GM21723 (cell line): ENCODE measurements around the gene CDIP1.

Source experiments
- ATAC-seq: cut with Tn5 transposase; IDR thresholded peaks from one replicate; pipeline ENCODE4 v1.9.1; 2021; ENCODE audit warnings: mild to moderate bottlenecking, moderate library complexity; ENCODE audit not compliant: unreplicated experiment

Gene CDIP1

DNA sequence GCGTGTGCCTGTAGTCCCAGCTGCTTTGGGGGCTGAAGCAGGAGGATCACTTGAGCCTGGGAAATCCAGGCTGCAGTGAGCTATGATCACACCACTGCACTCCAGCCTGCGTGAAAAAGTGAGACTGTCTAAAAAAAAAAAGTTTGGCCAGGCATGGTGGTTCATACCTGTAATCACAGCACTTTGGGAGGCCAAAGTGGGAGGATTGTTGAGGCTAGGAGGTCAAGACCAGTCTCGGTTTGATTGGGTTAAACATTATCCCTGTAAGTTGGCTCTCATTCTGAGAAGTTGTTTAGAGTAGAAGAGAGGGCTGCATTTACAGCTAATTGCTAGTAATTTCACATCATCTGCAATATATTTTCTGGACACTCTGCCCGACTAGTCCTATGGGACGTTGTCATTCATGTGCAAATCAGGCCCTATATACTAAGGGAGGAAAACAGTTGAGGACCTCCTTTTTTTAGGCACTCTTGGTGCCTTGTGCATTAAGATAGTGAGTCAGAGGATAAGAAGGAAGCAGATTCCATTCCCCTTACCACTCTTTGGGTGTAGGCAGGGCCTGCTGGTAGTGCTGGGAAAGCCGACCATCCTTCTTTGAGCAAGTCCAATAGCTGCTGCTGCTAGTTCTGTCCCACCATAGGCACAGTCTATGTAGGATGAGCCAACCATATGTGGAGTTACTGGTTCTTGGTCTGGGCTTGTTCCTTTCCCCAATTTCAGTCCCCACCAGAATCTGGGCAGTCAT lies 43.7 kb downstream of the CDIP1 start:
- ATAC-seq: no peak

DNA sequence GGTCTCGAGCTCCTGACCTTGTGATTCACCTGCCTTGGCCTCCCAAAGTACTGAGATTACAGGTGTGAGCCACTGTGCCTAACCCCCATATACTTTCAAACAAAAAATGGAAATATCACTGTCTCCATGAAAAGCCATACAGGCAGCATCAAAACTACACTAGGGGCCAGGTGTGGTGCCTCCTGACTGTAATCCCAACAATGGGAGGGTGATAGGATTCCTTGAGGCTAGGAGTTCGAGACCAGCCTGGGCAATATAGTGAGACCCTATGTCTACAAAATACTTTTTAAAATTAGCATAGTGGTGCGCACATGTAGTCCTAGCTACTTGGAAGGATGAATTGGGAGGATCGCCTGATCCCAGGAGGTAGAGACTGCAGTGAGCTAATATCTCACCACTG lies 46.7 kb downstream of the CDIP1 start:
- no peak for ATAC-seq

DNA sequence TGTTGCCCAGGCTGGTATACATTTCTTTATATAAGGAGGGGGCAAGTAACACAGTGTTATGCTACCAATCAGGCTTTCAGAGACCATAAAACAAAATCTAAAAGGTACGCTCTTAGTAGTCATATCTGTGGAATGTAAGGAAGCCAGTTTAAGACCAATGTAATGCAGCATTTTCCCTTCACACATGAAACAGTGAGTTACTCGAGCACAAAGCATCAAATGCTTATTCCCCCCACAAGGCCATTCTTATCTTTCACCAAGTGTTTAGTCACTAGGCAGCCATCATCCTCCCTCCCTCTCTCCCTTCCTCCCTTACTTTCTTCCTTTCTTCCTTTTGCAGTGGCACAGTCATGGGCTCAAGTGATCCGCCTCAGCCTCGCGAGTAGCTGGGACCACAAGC lies 49.5 kb downstream of the CDIP1 start:
- no peak for ATAC-seq

DNA sequence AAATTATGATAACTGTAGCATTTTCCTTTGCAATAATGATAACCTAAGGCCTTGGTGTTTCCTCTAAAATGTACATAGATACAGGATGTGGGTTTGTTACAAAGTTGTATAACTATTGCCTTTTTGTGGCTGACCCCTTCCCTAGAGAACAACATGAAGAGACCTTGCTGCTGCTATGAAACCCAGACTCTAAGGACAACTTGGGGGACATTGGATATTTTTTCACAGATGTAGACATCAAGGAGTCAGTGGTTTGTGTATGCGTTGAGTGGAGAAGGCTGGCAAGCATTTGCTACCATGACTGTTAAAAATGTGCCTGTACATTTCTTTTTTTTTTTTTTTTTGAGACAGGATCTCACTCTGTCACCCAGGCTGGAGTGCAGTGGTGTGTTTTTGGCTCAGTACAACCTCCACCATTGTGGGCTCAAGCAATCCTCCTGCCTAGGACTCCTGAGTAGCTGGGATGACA lies 50.0 kb downstream of the CDIP1 start:
- ATAC-seq: no peak

DNA sequence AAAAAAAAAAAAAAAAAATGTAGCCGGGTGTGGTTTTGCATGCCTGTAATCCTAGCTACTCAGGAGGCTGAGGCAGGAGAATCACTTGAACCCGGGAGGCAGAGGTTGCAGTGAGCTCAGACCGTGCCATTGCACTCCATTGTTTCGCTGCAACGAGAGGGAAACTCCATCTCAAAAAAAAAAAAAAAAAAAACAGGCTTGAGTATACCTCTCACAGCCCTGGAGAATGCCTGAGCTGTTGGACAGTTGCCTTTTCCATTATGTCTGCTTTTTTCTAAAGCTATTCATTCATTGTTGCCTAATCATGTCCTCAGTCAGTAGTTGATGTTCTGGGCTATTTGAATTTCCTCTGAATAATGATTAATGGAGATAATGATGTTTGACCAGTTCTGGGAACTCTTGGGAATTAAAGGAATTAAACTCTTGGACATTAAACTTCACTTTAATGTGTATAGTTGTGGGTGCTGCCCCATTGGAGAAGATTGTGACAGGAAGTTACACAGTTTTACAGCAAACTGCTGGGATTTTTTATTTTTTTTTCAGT lies 50.5 kb downstream of the CDIP1 start:
- no peak for ATAC-seq

DNA sequence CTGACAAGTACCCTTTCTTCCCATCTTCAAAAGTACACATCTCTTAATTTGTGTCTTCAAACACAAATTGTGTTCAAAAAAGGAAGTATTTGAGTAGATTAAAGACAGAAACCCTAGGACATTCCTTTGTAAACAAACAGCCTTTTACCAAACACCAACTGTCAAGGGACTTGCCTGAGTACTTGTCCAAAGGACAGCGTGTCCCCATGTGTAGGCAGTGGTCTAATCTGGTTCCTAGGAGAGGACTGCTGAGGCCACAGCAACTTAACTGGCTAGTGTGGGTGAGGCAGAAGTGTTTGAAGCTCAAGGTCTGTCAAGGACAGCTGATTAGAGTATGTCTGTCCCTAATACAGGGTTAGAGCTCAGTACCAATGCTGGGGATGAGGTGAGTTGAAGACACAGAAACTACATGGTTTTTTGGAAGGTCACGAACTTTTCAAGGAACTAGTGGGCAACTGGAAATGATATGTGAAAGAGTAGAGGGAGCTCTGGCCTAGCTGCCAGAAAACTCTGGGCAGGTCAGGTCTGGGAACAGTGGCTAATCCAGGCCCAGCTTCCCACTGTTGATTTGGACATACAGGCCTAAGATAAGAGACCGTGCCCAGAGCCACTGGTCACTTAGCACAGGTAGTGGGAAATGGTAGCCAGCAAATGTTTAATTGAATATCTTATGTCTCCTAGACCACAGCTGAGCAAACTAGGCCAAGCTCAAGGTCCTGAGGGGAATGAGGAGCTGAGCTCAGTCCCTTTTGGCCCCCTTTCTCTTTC lies 52.3 kb downstream of the CDIP1 start:
- no peak for ATAC-seq

DNA sequence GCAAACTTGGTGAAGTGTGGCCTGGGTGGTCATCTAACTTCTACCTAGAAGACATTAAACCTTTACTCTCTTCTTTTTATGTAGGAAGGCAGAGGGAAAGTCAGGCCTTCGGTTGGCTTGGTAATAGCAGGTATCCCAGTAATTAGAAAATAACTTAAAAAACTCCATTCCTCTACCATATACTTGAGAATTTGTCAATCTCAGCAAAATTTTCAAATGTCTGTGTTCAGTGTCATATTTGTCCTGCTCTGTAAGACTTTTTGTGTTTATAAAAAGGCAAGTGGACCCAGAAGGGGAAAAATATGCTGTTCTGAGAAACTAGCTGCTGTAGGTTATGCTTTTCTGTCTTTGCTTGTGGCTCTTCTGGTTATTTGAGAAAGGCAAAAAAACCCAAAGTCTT lies 56.6 kb downstream of the CDIP1 start:
- no peak for ATAC-seq

DNA sequence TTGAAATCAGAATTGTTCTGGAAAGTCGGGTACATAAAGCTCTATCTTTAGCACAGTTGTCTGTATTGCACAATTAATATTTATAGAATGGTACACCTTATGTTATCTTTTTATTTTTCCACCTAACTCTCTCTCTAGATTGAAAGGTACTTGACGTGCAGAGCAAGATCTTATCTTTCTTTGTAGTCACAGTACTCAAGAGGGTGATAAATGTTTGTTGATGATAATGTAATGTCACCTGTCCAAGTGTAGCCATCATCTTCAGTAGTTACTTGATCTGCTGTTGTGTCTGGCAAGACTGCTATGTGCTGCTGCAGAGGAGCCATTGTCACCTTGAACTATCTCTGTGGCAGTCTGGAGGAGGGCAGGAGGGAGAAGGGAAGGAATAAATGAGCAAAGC lies 57.0 kb downstream of the CDIP1 start:
- no peak for ATAC-seq

DNA sequence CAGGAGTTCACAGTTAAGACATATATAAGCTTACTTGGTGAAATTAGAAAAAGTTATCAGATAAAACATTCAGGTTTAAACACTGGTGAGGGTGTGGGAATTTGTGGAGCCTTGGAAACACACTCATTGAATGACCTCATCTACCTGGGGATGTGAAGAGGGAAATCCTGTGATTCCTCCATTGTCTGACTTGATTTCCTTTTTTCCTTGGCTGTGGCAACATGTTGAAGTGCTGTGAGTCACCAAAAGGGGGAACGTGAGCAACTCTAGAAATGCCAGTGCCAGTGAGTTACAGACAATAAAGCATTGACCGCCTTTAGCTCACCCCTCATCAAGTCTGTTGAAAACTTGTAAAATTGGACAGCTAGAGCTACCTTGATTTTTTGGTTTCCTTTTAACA lies 60.6 kb downstream of the CDIP1 start:
- ATAC-seq: no peak

DNA sequence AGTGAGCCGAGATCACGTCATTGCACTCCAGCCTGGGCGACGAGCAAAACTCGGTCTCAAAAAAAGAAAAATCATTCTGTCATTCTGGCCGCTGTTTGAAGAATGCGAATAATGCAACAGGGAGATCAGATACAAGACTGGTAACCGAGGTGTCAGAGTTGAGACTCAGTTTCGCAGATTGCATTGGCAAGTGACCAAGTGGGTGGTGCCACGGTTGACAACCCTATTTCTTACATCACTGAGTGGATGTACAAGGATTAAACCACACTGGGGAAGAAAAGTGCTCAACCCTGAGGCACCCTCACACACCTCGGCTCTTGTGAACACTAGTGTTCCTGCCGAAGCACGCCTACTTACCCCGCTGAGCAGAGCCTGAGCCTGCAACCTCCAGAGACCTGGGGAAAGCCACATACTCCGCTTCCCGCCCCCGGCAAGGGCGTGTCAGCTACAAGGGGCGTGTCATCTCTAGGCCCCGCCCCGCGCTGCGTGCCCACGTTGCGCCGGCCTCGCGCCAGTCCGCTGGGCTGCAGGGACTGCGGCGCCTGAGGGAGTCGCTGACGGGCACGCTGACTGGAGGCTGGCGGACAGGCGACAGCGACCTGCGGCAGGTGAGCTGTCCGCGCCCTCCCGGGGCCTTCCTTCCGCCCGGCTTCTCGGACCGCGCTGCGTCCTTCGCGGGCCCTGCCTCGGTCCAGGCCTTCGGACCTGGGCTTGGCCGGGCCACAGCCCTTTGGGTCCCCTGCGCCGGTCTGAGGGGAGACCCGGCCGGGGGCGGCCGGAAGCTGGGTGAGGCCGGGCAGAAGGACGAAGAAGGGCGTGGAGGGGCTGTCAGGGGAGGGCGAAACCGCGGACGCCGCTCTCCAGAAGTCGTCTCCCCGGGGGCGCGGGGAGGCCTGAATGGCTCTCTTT lies 62.4 kb downstream of the CDIP1 start, which contains the start of gene HMOX2:
TSS of gene HMOX2 (plus strand) at position 519 of the 909 bp plus-strand sequence. CDS start 29,127 bp downstream, outside the sequence.
- ATAC-seq: peak; percentile 82

DNA sequence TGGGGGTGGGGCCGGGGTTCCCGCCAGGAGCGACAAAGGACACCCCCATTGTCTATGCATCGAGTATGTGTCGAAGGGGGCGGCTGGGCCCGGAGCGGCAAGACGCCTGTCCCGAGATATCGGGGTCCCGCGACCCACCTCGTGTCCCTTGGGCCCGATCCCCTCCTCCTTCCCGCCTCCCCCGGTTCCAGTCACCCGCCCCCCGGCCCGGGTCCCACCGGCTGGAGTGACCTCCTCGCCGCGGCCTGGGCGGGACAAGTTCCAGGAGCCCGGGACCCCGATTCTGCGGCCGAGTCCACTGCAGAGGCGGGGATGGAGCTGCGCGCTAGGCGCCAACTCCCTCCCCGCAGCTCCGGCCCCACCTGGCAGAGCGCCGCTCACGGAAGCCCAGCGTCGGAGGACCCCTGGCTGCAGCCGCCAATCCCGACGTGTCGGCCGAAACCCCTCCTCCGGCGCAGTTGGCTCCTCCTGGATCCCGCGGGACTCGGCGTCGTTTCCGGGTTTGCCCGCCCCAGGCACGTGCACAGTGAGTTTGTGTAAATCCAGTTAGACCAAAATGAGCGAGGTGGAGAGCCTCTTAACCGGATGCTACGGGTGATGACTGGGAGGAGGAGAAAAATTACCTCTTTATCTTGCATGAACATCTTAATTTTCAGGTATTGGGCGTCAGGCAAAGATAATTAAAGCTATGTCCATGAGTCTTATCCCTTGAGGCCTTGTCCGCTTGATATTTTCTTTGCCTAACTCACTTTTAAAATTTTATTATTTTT lies 64.2 kb downstream of the CDIP1 start, which contains the start of gene NMRAL1:
TSS of gene NMRAL1 (minus strand) at position 434 of the 770 bp plus-strand sequence. CDS start 493 bp downstream, outside the sequence.
- peak; percentile 56 for ATAC-seq

DNA sequence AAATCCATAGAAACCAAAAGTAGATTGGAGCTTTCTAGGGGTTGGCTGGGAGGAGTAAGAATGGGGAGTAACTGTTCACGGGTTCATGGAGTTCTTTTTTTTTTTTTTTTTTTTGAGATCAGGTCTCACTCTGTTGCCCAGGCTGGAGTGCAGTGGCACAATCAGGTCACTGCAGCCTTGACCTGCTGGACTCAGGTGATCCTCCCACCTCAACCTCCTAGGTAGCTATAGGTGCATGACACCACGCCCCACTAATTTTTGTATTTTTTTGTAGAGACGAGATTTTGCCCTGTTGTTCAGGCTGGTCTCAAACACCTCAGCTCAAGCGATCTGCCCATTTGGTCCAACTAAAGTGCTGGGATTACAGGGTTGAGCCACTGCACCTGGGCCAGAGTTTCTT lies 65.7 kb downstream of the CDIP1 start:
- no peak for ATAC-seq

DNA sequence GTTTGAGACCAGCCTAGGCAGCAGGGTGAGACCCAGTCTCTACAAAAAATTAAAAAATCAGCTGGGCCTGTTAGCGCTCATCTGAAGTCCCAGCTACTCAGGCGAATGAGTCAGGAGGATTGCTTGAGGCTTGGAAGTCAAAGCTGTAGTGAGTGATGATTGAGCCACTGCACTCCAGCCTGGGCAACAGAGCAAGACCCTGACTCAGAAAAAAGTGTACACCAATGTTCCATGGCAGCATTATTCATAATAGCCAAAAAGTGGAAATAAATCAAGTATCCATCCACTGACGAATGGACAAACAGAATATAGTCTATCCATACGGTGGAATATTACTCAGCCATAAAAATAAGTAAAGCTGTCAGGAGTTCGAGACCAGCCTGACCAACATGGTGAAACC lies 66.7 kb downstream of the CDIP1 start:
- no peak for ATAC-seq

DNA sequence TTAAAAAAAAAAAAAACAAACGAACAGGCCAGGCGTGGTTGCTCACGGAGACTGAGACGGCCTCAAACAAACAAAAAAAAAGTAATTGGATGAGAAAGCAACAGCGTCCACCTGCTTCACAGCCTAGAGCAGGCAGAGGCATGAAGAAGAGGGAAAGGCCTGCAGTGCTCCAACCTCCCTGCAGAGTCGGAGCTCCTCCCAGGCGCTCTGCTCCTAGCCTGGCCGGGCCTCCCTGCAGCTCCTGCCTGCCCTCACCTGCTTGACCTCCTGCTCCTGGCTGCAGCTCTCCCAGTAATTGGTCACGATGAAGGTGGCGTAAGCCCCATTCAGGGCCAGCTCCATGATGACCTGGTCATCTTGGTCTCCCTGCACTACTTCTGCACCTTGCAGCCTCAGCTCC lies 69.6 kb downstream of the CDIP1 start:
- no peak for ATAC-seq

DNA sequence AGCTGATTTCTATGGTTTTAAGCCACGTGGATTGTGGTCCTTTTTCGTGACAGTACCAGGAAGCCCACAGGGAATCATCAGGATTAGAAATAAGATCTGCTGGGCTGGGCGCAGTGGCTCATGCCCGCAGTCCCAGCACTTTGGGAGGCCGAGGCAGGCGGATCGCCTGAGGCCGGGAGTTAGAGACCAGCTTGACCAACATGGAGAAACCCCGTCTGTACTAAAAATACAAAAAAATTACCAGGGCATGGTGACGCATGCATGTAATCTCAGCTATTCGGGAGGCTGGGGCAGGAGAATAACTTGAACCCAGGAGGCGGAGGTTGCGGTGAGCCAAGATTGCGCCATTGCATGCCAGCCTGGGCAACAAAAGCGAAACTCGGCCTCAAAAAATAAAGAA lies 70.7 kb downstream of the CDIP1 start:
- no peak for ATAC-seq

DNA sequence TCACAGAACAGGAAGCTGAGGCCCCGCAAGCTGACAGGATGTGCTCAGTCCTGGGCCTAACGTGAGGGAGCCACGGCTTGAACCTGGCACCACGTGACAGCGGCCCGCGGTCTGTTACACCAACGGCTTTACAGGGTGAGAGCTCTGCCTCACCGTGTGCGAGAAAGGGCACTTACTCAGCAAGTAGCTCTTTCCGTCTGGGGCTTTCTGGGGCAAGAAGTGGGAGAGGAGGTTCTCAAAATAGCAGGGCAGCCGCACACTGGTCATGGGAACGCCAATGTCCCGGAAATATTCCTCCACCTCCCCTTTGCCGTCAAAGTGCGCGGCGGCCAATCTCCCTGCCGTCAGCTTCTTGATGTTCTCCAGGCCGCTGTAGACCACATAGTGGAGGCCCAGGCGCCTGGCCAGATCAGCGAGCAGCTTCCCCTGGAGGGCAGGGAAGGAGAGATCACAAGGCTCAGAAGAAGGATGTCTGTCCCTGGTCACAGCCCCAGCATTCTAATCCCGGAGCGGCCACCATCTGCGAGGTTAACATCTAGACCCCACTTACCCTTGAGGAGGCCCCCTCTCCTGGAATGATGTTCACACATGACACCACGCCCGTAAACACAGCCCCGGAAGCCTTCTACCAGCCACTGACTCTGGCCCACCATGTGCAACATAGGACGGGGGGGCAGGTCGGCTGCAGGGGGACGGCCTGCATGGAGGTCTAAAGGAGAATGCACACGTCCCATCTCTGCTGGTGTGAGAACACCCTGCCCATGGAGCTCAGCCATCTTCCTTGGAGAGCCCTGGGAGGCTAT lies 72.4 kb downstream of the CDIP1 start:
- no peak for ATAC-seq

DNA sequence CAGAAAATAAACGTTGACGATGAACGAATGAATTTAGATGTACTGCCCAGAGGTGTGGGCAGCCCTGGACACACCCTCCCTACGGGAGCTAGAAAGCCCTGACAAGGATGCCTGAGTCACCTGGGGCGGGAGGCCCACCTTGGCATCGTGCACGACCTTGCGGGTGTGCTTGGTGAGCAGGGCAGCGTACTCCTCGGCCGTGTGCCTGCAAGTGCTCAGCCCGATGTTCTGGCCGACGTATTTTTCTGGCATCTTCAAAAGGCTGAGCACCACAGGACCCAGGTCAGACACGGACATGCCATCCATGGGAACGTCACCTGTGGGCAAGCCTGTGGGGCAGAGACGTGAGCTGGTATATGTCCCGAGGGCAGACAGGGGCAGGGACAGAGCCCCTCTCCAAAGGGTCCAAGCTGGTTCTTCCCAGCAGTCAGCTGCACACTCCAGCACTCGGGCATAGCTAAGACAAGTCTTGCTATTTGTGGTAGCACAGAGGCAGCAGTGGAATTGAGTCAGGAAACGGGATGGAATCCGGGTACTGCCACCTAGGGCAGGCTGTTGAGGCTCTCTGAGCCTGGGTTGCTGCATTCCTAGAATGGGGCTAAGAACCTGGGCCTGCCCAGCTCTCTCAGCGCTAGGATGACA lies 74.9 kb downstream of the CDIP1 start:
- no peak for ATAC-seq

DNA sequence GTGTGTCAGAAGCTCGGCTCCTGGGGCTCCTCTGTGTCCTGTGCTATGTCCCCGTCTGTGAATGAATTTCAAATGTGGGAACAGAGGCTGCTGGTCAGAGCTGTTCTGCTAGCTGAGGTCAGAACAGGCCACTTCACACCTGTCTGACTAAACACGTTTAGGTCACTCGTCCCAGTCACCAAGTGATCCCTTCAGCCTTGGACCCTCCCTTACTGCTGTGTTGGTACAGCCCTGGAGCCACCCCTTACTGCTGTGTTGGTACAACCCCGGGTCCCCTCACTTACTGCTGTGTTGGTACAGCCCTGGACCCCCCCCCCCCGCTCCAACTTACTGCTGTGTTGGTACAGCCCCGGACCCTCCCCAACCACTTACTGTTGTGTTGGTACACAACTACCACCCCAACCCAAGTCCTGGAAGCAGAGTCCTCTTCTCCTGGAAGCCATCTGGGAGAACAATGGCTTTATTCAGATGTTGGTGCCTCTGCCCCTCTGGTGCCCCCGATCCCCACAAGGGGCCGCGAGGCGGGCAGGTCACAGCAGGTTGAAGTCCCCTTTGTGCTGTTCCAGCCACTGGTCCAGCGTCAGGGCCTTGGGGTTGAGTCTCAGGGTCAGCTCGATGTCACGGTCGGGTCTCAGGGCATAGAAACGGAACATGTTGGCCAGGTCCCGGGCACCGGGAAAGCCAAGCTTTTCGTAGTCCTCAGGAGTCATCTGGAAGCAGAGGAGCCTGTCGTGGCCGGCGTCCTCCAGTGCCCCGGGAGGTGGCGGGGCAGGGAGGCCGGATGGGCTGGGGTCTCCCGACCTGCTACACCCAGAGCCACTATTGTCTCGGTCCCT lies 77.1 kb downstream of the CDIP1 start:
- no peak for ATAC-seq
